Testis (tissue), 3 donors: ENCODE results near the gene NSMCE4A. TPM values are rescaled to one million over a fixed set of nuclear protein-coding genes. Genes with fewer than 3 reads are reported as not detected.

Experiments used
- DNase-seq: peaks from one replicate; pipeline ENCODE4 v3.0.0-alpha.2; 2019
- H3K27ac ChIP-seq, 2 donors: fragments of 200-600 bp; sonication (generic); one replicate each; pipeline ENCODE4 v1.5.1; 2019
- H3K27me3 ChIP-seq: fragments of 200-600 bp; sonication (generic); one replicate; pipeline ENCODE4 v1.5.1; 2019
- H3K36me3 ChIP-seq: fragments of 200-600 bp; sonication (generic); one replicate; pipeline ENCODE4 v1.5.1; 2017; ENCODE audit warnings: low read depth; ENCODE audit errors: missing control alignments
- H3K4me1 ChIP-seq: fragments of 200-600 bp; sonication (generic); one replicate; pipeline ENCODE4 v1.5.1; 2019
- H3K4me3 ChIP-seq, 2 donors: fragments of 200-600 bp; sonication (generic); one replicate each; pipeline ENCODE4 v1.5.1; 2017 to 2019
- H3K9me3 ChIP-seq: fragments of 200-600 bp; sonication (generic); one replicate; pipeline ENCODE4 v1.5.1; 2017
- POLR2A ChIP-seq: fragments of 450-650 bp; IDR thresholded peaks from one replicate; pipeline ENCODE4 v1.6.1; 2017; ENCODE audit warnings: antibody characterized with exemption, mild to moderate bottlenecking, moderate library complexity
- WGBS, 2 donors: methylation state at CpG; one replicate each; pipeline ENCODE4 v1.1.5; 2018; 5-methylcytosine and 5-hydroxymethylcytosine counted together
- intact Hi-C: fragments of 100-400 bp; cut with DNase I; formaldehyde crosslinking; loops from one replicate; pipeline ENCODE4 v1.15.1; 2023; ENCODE audit warnings: low total_unique reads
- polyA plus RNA-seq: library from polyadenylated mRNA; stranded (reverse); fragments of 350-450 nt; fragmentation: Illumina TruSeq; extraction: RNeasy Lipid Tissue Mini Kit (QIAGEN cat#74804); gene quantifications from one replicate; pipeline ENCODE4 v1.2.3, GENCODE V29; 2014; ENCODE audit warnings: low read depth, low replicate concordance; ENCODE audit not compliant: insufficient read depth
- total RNA-seq, 2 donors: library from RNA; depleted of rRNA; stranded (reverse); fragments of >200 nt; gene quantifications; one replicate each; pipeline ENCODE4 v1.2.3, GENCODE V29; 2016
- TF ChIP-seq, protein P1 (sequence below), 3 experiments: fragments of 450-650 bp in 2 of 3; fragments of 200-600 bp in 1 of 3; sonication (generic) in 1 of 3; IDR thresholded peaks; one replicate each; pipeline ENCODE4 v1.5.1; 2016 to 2019; ENCODE audit warnings: antibody characterized with exemption in 3 of 3, mild to moderate bottlenecking in 2 of 3, moderate library complexity in 1 of 3

Gene NSMCE4A
- total and polyA plus RNA-seq, 3 donors from 2014 or later = 15.6 to 33.7 (median 31.0) TPM

DNA sequence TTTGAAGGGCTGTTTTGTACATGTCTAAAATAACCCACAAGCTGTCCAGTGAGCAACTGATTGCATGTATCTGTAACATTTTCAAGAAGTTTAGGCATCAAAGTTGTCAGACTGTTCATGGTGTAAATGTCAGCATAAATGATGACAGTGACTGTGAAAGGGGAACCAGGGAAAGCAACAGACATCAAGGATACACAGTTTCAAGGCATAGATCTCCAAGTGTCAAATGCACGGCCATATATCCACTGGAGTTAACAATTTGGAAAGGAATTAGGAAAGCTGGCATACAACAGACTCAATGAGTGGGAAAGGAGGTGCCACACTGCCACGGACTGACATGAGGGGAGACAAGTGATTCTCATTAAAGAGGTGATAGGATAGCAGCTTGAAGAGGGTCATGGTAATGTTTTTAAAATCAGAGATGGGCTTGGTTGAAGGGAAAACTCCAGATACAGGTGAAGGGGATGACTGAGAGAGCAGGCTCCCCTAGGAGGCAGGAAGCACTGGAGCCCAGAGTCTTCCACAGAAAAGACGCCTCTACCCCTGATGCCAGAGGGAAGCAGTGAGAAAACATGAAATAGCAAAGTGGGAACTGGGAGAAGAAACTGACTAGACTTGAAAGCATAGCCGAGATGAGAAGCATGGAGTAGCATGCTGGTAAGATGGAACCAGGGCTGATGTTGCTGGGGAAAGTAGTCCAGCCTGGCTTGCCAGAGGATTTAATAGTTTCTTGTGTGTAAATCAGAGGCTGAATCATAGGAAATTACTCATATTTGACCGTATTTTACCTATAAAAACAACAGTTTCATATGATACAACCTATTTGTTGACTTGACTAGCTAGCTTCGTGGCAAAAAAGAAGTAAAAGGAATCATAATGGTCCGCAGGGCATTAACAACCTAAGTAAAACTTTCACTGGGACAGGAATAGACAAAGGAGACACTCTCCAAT is 18.6 kb downstream of the NSMCE4A start:
- H3K27ac ChIP-seq = no peak overlapping the region
- H3K36me3 ChIP-seq = no peaks in the 10 kb centered on the region
- no peak for DNase-seq
- H3K4me3 ChIP-seq = no peak overlapping the region
- no peaks in the 10 kb centered on the region for H3K4me1 ChIP-seq
- no peaks in the 10 kb centered on the region for H3K9me3 ChIP-seq
- WGBS, 2 donors = 84 to 90% methylated on average over 7 of the region's 7 CpGs
- TF ChIP-seq POLR2A = no peak
- TF ChIP-seq, protein P1, sequence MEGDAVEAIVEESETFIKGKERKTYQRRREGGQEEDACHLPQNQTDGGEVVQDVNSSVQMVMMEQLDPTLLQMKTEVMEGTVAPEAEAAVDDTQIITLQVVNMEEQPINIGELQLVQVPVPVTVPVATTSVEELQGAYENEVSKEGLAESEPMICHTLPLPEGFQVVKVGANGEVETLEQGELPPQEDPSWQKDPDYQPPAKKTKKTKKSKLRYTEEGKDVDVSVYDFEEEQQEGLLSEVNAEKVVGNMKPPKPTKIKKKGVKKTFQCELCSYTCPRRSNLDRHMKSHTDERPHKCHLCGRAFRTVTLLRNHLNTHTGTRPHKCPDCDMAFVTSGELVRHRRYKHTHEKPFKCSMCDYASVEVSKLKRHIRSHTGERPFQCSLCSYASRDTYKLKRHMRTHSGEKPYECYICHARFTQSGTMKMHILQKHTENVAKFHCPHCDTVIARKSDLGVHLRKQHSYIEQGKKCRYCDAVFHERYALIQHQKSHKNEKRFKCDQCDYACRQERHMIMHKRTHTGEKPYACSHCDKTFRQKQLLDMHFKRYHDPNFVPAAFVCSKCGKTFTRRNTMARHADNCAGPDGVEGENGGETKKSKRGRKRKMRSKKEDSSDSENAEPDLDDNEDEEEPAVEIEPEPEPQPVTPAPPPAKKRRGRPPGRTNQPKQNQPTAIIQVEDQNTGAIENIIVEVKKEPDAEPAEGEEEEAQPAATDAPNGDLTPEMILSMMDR (IDR thresholded peaks at IDR 0.05) = no peak
- intact Hi-C loops = no loop called here
- H3K27me3 ChIP-seq = no peaks in the 10 kb centered on the region

DNA sequence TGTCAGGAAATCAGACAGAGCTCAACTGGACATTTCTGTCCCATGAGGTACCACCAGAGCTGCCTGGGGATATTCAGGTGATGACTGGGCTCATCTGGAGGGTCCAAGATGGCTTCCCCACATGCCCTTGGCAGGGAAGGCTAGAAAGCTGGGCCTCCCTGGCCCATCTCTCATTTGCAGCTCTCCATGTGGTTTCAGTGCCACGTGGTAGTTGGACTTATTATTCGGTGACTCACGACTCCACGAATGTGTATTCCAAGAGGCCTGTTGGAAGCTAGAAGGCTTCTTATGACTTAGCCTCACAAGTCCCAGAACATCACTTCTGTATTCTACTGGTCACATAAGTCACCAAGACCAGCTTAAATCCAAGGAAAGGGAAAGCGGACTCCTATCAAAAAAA is 22.8 kb downstream of the NSMCE4A start:
- no peaks in the 10 kb centered on the region for H3K9me3 ChIP-seq
- no peaks in the 10 kb centered on the region for H3K36me3 ChIP-seq
- WGBS, 2 donors = 92 to 96% methylated on average over 5 of the region's 5 CpGs
- no peak overlapping the region for H3K4me3 ChIP-seq
- no peak for DNase-seq
- no peak overlapping the region for H3K27ac ChIP-seq
- no peaks in the 10 kb centered on the region for H3K27me3 ChIP-seq
- TF ChIP-seq, protein P1 (IDR thresholded peaks at IDR 0.05) = no peak
- TF ChIP-seq POLR2A = no peak
- intact Hi-C loops = no loop called here
- H3K4me1 ChIP-seq = no peaks in the 10 kb centered on the region

DNA sequence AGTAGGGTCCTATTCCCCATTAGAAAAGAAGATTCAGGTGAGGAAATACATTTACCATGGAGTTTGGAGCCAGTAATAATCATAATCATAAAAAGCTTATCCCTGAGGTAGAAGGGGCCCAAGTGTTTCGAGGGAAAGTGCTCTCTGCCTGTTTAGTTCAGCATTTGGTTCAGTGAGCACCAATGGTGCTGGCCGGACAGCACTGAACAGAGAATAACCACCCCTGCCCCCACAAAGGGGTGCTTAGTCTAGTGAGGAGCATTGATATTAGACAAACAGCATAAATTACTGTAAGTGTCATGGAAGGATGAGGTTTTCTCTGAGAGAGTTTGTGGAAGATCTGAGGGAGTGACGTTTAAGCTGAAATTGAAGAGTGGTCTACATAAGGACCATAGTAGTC is 25.6 kb downstream of the NSMCE4A start:
- Histone ChIP-seq H3K4me3 (no peak overlapping the region), H3K27me3 (no peaks in the 10 kb centered on the region), H3K27ac (no peak overlapping the region), H3K4me1 (no peaks in the 10 kb centered on the region), H3K9me3 (no peaks in the 10 kb centered on the region), H3K36me3 (no peaks in the 10 kb centered on the region)
- DNase-seq = no peak
- TF ChIP-seq, protein P1 (IDR thresholded peaks at IDR 0.05) = no peak
- TF ChIP-seq POLR2A = no peak
- intact Hi-C loops = no loop called here
- WGBS, 2 donors = 88 to 96% methylated on average over 3 of the region's 3 CpGs

DNA sequence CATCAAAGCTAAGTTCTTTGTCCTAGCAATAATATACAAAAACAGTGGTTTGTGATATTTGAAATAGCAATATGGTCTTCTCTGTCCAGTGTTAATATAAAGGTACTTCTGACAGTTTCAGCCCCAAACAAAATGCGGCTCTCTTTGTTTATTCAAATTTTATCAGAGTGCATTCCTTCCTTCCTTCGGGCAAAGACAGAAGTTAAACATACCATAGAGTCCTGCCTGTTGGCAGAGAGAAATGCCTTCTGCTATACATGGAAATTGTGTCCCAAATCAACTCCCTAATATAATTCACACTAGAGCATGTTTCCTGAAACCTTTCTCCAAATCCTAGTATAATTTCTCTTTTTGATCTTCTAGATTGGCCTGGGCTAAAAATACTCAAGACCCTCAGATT is 26.0 kb downstream of the NSMCE4A start:
- Histone ChIP-seq H3K4me3 (no peak overlapping the region), H3K4me1 (no peaks in the 10 kb centered on the region), H3K27me3 (no peaks in the 10 kb centered on the region), H3K9me3 (no peaks in the 10 kb centered on the region), H3K27ac (no peak overlapping the region), H3K36me3 (no peaks in the 10 kb centered on the region)
- 64 to 73% methylated on average over 2 of the region's 2 CpGs for WGBS, 2 donors
- DNase-seq = no peak
- intact Hi-C loops = no loop called here
- TF ChIP-seq POLR2A = no peak
- TF ChIP-seq, protein P1 (IDR thresholded peaks at IDR 0.05) = no peak
